Thymus (tissue), 11 donors: ENCODE measurements around the gene REV3L. TPM values are rescaled to one million over a fixed set of nuclear protein-coding genes. Genes with fewer than 3 reads are reported as not detected.

Source experiments
- DNase-seq, 9 donors: peaks; one replicate each; pipeline ENCODE4 v3.0.0-alpha.2; 2013; ENCODE audit warnings: low spot score in 9 of 9, low read depth in 6 of 9, missing footprints in 1 of 9
- H3K27ac ChIP-seq, 2 donors: one replicate each; pipeline ENCODE4 v1.5.1; 2013; ENCODE audit warnings: control low read depth in 1 of 2, low read depth in 1 of 2, low read length in 1 of 2, mild to moderate bottlenecking in 1 of 2, moderate library complexity in 1 of 2
- H3K27me3 ChIP-seq, 2 donors: one replicate each; pipeline ENCODE4 v1.5.1; 2013; ENCODE audit warnings: low read length in 1 of 2; ENCODE audit not compliant: control insufficient read depth in 2 of 2, insufficient read depth in 1 of 2
- H3K36me3 ChIP-seq, 2 donors: one replicate each; pipeline ENCODE4 v1.5.1; 2013; ENCODE audit warnings: low read length in 1 of 2, mild to moderate bottlenecking in 1 of 2, moderate library complexity in 1 of 2; ENCODE audit not compliant: control insufficient read depth in 2 of 2, insufficient read depth in 2 of 2
- H3K4me1 ChIP-seq, 2 donors: one replicate each; pipeline ENCODE4 v1.5.1; 2013; ENCODE audit warnings: low read length in 2 of 2; ENCODE audit not compliant: control insufficient read depth in 2 of 2, insufficient read depth in 2 of 2
- H3K4me3 ChIP-seq, 2 donors: one replicate each; pipeline ENCODE4 v1.5.1; 2013; ENCODE audit warnings: low read length in 2 of 2, control low read depth in 1 of 2, mild to moderate bottlenecking in 1 of 2
- H3K9me3 ChIP-seq, 2 donors: one replicate each; pipeline ENCODE4 v1.5.1; 2013; ENCODE audit warnings: low read length in 1 of 2, mild to moderate bottlenecking in 1 of 2; ENCODE audit not compliant: control insufficient read depth in 2 of 2, insufficient read depth in 1 of 2
- WGBS: extraction: QIAGEN DNeasy Blood & Tissue Kit; methylation state at CpG from one replicate; pipeline ENCODE4 v1.1.7; 2013; 5-methylcytosine and 5-hydroxymethylcytosine counted together
- polyA plus RNA-seq: library from polyadenylated mRNA; stranded (reverse); fragments of 200-250 nt; gene quantifications from one replicate; pipeline ENCODE4 v1.2.3, GENCODE V29; 2013
- total RNA-seq: library from RNA; stranded (reverse); fragments of 120-200 nt; gene quantifications from one replicate; pipeline ENCODE4 v1.2.4, GENCODE V29; 2013
- donor health status: healthy.

REV3L gene
- total and polyA plus RNA-seq, 2 donors: 21.2 to 29.4 TPM

- Histone ChIP-seq H3K4me1 (no peaks in the 10 kb centered on the region), H3K27me3 (no peaks in the 10 kb centered on the region), H3K36me3 (no peaks in the 10 kb centered on the region), H3K9me3 (no peaks in the 10 kb centered on the region), H3K4me3 (no peak overlapping the region), H3K27ac (no peak overlapping the region)
- DNase-seq: no peak
- 97% methylated on average over 5 of the region's 5 CpGs for WGBS
Observed at GRCh38 chr6:111468329-111469012, 14.5 kb downstream of the REV3L start.

- WGBS: 99% methylated on average over 1 of the region's 1 CpG
- no peak overlapping the region for H3K27ac ChIP-seq
- peaks cover 6 to 14% of the 10 kb centered on the region in 2 donors for H3K36me3 ChIP-seq
- no peak for DNase-seq
- no peaks in the 10 kb centered on the region for H3K27me3 ChIP-seq
- no peaks in the 10 kb centered on the region for H3K4me1 ChIP-seq
- no peak overlapping the region for H3K4me3 ChIP-seq
- peaks cover 0 to 2% of the 10 kb centered on the region in 2 donors for H3K9me3 ChIP-seq
Observed at GRCh38 chr6:111464184-111464583, 18.8 kb downstream of the REV3L start.

- H3K4me1 ChIP-seq: no peaks in the 10 kb centered on the region
- no peak for DNase-seq
- 97% methylated on average over 7 of the region's 7 CpGs for WGBS
- peaks cover 0 to 2% of the 10 kb centered on the region in 2 donors for H3K9me3 ChIP-seq
- no peak overlapping the region for H3K27ac ChIP-seq
- no peaks in the 10 kb centered on the region for H3K27me3 ChIP-seq
- no peak overlapping the region for H3K4me3 ChIP-seq
- H3K36me3 ChIP-seq: peaks cover 6 to 22% of the 10 kb centered on the region in 2 donors
Observed at GRCh38 chr6:111462770-111463391, 20.1 kb downstream of the REV3L start.

GRCh38 chr6:111461860-111462259 lies 21.2 kb downstream of the REV3L start:
- Histone ChIP-seq H3K4me3 (no peak overlapping the region), H3K4me1 (no peaks in the 10 kb centered on the region), H3K9me3 (peaks cover 0 to 2% of the 10 kb centered on the region in 2 donors), H3K27ac (no peak overlapping the region), H3K36me3 (peaks cover 6 to 22% of the 10 kb centered on the region in 2 donors), H3K27me3 (no peaks in the 10 kb centered on the region)
- DNase-seq: no peak

GRCh38 chr6:111458670-111459232 lies 24.3 kb downstream of the REV3L start:
- Histone ChIP-seq H3K27me3 (no peaks in the 10 kb centered on the region), H3K36me3 (peaks cover 6 to 22% of the 10 kb centered on the region in 2 donors), H3K4me3 (no peak overlapping the region), H3K27ac (no peak overlapping the region), H3K9me3 (peaks cover 0 to 2% of the 10 kb centered on the region in 2 donors), H3K4me1 (no peaks in the 10 kb centered on the region)
- DNase-seq: no peak

GRCh38 chr6:111456208-111456607 lies 26.8 kb downstream of the REV3L start:
- no peak for DNase-seq
- Histone ChIP-seq H3K4me1 (no peaks in the 10 kb centered on the region), H3K27ac (no peak overlapping the region), H3K9me3 (peaks cover 0 to 2% of the 10 kb centered on the region in 2 donors), H3K36me3 (peaks cover 6 to 18% of the 10 kb centered on the region in 2 donors), H3K4me3 (no peak overlapping the region), H3K27me3 (no peaks in the 10 kb centered on the region)
- WGBS: 95% methylated on average over 2 of the region's 2 CpGs

- Histone ChIP-seq H3K27me3 (no peaks in the 10 kb centered on the region), H3K9me3 (no peaks in the 10 kb centered on the region), H3K27ac (no peak overlapping the region), H3K36me3 (peaks cover 0 to 3% of the 10 kb centered on the region in 2 donors), H3K4me1 (no peaks in the 10 kb centered on the region), H3K4me3 (no peak overlapping the region)
- WGBS: 97% methylated on average over 2 of the region's 2 CpGs
- no peak for DNase-seq
Observed at GRCh38 chr6:111450636-111451035, 32.4 kb downstream of the REV3L start.

GRCh38 chr6:111450087-111450486 lies 32.9 kb downstream of the REV3L start:
- no peak for DNase-seq
- Histone ChIP-seq H3K36me3 (peaks cover 0 to 3% of the 10 kb centered on the region in 2 donors), H3K27ac (no peak overlapping the region), H3K9me3 (no peaks in the 10 kb centered on the region), H3K4me1 (no peaks in the 10 kb centered on the region), H3K27me3 (no peaks in the 10 kb centered on the region), H3K4me3 (no peak overlapping the region)
- WGBS: 97% methylated on average over 7 of the region's 7 CpGs

GRCh38 chr6:111449129-111449528 lies 33.9 kb downstream of the REV3L start:
- 97% methylated on average over 4 of the region's 4 CpGs for WGBS
- Histone ChIP-seq H3K36me3 (peaks cover 0 to 3% of the 10 kb centered on the region in 2 donors), H3K27me3 (no peaks in the 10 kb centered on the region), H3K27ac (no peak overlapping the region), H3K4me3 (no peak overlapping the region), H3K9me3 (no peaks in the 10 kb centered on the region), H3K4me1 (no peaks in the 10 kb centered on the region)
- DNase-seq: no peak
